ENCODE measurements around the gene TRIM33.
"Not testable (repeated sequence)": the region's sequence is repeated elsewhere in the genome, so short reads cannot be mapped to it uniquely, and the experiment has no call there.

Gene TRIM33

GRCh38 chr1:114509596-114510273 is 1.3 kb downstream of the TRIM33 start:
- DNase-seq, result no peak

GRCh38 chr1:114508386-114508898 is 2.6 kb downstream of the TRIM33 start:
- DNase-seq, result no peak

GRCh38 chr1:114507513-114507912 is 3.5 kb downstream of the TRIM33 start:
- no peak for DNase-seq

GRCh38 chr1:114505148-114505561 is 5.8 kb downstream of the TRIM33 start:
- no peak for DNase-seq

GRCh38 chr1:114503916-114504422 is 7.0 kb downstream of the TRIM33 start:
- peak; percentile 45 for DNase-seq

GRCh38 chr1:114502080-114502479 is 8.9 kb downstream of the TRIM33 start:
- DNase-seq, result no peak

GRCh38 chr1:114499478-114499877 is 11.5 kb downstream of the TRIM33 start:
- DNase-seq, result no peak

- no peak for DNase-seq
Measured at GRCh38 chr1:114496089-114496488, 14.9 kb downstream of the TRIM33 start.

- DNase-seq, result no peak
Measured at GRCh38 chr1:114495486-114495885, 15.5 kb downstream of the TRIM33 start.

GRCh38 chr1:114492978-114493377 is 18.0 kb downstream of the TRIM33 start:
- no peak for DNase-seq

GRCh38 chr1:114490274-114490693 is 20.7 kb downstream of the TRIM33 start:
- no peak for DNase-seq

- no peak for DNase-seq
Measured at GRCh38 chr1:114488739-114489138, 22.3 kb downstream of the TRIM33 start.

GRCh38 chr1:114485286-114485685 is 25.7 kb downstream of the TRIM33 start:
- no peak for DNase-seq

GRCh38 chr1:114482585-114482984 is 28.4 kb downstream of the TRIM33 start:
- no peak for DNase-seq

GRCh38 chr1:114479636-114480035 is 31.4 kb downstream of the TRIM33 start:
- not testable (repeated sequence) for DNase-seq

- DNase-seq, result no peak
Measured at GRCh38 chr1:114479134-114479533, 31.9 kb downstream of the TRIM33 start.

GRCh38 chr1:114473796-114474195 is 37.2 kb downstream of the TRIM33 start:
- DNase-seq, result no peak

GRCh38 chr1:114472408-114472807 is 38.6 kb downstream of the TRIM33 start:
- no peak for DNase-seq

GRCh38 chr1:114470681-114471080 is 40.3 kb downstream of the TRIM33 start:
- DNase-seq, result no peak

- DNase-seq, result no peak
Measured at GRCh38 chr1:114468710-114469468, 42.1 kb downstream of the TRIM33 start.

GRCh38 chr1:114468047-114468446 is 43.0 kb downstream of the TRIM33 start:
- DNase-seq, result no peak

- no peak for DNase-seq
Measured at GRCh38 chr1:114467491-114467890, 43.5 kb downstream of the TRIM33 start.

GRCh38 chr1:114466334-114467014 is 44.5 kb downstream of the TRIM33 start:
- DNase-seq, result no peak

Measured in NCI-H345 (cell line).